ENCODE measurements around the gene PAEP.

- TF ChIP-seq, protein P1, sequence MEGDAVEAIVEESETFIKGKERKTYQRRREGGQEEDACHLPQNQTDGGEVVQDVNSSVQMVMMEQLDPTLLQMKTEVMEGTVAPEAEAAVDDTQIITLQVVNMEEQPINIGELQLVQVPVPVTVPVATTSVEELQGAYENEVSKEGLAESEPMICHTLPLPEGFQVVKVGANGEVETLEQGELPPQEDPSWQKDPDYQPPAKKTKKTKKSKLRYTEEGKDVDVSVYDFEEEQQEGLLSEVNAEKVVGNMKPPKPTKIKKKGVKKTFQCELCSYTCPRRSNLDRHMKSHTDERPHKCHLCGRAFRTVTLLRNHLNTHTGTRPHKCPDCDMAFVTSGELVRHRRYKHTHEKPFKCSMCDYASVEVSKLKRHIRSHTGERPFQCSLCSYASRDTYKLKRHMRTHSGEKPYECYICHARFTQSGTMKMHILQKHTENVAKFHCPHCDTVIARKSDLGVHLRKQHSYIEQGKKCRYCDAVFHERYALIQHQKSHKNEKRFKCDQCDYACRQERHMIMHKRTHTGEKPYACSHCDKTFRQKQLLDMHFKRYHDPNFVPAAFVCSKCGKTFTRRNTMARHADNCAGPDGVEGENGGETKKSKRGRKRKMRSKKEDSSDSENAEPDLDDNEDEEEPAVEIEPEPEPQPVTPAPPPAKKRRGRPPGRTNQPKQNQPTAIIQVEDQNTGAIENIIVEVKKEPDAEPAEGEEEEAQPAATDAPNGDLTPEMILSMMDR (IDR thresholded peaks at IDR 0.05), result no peak
- no peak for TF ChIP-seq POLR2A (IDR thresholded peaks at IDR 0.05)
- no peak for TF ChIP-seq POLR2AphosphoS5 (IDR thresholded peaks at IDR 0.05)
- no peak for TF ChIP-seq EP300 (IDR thresholded peaks at IDR 0.05; ENCODE audit: low read depth)
These were observed at the start of gene PAEP for GRCh38 chr9:135561391-135562234.
